Measurements from ENCODE around the gene ZNF592. TPM values are rescaled to one million over a fixed set of nuclear protein-coding genes. Genes with fewer than 3 reads are reported as not detected.
A peak's percentile ranks its signal among the peaks of the same experiment; 100 is the strongest.

The ZNF592 gene
- total and polyA plus RNA-seq, 9 of the 15 experiments (the other 6 are each of a cell fraction or from before 2014, with no cell fraction given), result 0.88 to 23.8 (median 7.4) TPM

DNA sequence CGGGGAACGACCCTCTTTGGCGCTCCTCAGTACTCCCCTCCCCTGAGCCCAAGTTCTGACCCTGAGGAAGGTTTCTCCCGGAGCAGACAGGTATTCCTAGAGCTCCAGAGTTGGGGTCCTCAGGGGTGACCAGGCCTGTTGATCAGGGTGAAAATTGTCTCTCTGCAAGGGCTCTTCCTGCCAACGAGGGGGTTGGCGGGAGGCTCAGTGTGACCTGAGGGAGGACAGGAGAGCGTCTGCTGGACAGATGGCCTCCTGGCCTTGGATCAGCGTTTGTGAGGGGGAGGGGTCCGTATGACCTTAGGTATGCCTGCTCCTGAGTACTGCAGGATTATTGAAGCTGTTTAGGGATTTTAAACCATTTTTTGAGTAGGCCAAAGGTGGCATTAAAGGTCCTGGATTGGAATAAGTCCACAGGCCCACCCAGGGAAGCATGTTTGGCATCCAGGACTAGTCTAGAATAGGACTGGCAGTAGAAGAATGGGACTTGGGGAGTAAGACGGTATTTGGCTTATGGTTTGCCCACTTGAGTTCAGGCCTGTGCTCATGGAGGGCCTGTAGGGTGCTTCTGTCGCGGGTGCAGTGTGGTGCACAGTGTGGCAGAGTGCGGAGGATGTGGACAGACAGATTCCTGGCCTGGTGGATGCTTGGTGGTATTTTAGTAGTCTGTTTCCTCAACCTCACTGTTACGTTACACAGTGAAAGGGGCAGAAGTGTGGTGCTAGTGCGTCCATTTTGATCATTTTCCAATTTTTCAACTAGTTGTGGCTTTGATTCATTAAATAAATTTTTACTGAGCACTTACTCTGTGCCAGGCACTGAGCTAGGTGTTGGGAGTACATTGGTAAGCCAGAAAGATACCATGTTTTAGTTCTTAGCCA is 959 bp downstream of the ZNF592 start (continued):
- TF ChIP-seq, protein P1, sequence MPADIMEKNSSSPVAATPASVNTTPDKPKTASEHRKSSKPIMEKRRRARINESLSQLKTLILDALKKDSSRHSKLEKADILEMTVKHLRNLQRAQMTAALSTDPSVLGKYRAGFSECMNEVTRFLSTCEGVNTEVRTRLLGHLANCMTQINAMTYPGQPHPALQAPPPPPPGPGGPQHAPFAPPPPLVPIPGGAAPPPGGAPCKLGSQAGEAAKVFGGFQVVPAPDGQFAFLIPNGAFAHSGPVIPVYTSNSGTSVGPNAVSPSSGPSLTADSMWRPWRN (IDR thresholded peaks at IDR 0.05; ENCODE audit: low read depth), result no peak
- TF ChIP-seq HDAC1 (IDR thresholded peaks at IDR 0.05), result peak in 1 of 2 experiments; percentile 9; a peak in 1 of 4 replicates
- TF ChIP-seq NR2C2 (CRISPR knock-in tag; IDR thresholded peaks at IDR 0.05), result 0 out of 2 replicates have a peak, but pooled peaks have one; percentile 42
- no peak; the same call in 1 of the 2 replicates for TF ChIP-seq NR2C2 (tag; IDR thresholded peaks at IDR 0.05)
- no peak for TF ChIP-seq FOXK1 (CRISPR knock-in tag; IDR thresholded peaks at IDR 0.05; ENCODE audit: borderline replicate concordance)
- TF ChIP-seq NFYB (IDR thresholded peaks at IDR 0.05; ENCODE audit: extremely low read depth, insufficient read length), result no peak
- TF ChIP-seq, protein P2, sequence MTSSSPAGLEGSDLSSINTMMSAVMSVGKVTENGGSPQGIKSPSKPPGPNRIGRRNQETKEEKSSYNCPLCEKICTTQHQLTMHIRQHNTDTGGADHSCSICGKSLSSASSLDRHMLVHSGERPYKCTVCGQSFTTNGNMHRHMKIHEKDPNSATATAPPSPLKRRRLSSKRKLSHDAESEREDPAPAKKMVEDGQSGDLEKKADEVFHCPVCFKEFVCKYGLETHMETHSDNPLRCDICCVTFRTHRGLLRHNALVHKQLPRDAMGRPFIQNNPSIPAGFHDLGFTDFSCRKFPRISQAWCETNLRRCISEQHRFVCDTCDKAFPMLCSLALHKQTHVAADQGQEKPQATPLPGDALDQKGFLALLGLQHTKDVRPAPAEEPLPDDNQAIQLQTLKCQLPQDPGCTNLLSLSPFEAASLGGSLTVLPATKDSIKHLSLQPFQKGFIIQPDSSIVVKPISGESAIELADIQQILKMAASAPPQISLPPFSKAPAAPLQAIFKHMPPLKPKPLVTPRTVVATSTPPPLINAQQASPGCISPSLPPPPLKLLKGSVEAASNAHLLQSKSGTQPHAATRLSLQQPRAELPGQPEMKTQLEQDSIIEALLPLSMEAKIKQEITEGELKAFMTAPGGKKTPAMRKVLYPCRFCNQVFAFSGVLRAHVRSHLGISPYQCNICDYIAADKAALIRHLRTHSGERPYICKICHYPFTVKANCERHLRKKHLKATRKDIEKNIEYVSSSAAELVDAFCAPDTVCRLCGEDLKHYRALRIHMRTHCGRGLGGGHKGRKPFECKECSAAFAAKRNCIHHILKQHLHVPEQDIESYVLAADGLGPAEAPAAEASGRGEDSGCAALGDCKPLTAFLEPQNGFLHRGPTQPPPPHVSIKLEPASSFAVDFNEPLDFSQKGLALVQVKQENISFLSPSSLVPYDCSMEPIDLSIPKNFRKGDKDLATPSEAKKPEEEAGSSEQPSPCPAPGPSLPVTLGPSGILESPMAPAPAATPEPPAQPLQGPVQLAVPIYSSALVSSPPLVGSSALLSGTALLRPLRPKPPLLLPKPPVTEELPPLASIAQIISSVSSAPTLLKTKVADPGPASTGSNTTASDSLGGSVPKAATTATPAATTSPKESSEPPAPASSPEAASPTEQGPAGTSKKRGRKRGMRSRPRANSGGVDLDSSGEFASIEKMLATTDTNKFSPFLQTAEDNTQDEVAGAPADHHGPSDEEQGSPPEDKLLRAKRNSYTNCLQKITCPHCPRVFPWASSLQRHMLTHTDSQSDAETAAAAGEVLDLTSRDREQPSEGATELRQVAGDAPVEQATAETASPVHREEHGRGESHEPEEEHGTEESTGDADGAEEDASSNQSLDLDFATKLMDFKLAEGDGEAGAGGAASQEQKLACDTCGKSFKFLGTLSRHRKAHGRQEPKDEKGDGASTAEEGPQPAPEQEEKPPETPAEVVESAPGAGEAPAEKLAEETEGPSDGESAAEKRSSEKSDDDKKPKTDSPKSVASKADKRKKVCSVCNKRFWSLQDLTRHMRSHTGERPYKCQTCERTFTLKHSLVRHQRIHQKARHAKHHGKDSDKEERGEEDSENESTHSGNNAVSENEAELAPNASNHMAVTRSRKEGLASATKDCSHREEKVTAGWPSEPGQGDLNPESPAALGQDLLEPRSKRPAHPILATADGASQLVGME (CRISPR knock-in tag; IDR thresholded peaks at IDR 0.05), result 0 out of 2 replicates have a peak, but pooled peaks have one; percentile 5
- TF ChIP-seq, protein P3, sequence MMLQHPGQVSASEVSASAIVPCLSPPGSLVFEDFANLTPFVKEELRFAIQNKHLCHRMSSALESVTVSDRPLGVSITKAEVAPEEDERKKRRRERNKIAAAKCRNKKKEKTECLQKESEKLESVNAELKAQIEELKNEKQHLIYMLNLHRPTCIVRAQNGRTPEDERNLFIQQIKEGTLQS (IDR thresholded peaks at IDR 0.05), result no peak
- TF ChIP-seq, protein P3 (CRISPR knock-in tag; conservative IDR thresholded peaks at IDR 0.05), result 0 out of 2 replicates have a peak, but pooled peaks have one; percentile 58
- TF ChIP-seq, protein P4, sequence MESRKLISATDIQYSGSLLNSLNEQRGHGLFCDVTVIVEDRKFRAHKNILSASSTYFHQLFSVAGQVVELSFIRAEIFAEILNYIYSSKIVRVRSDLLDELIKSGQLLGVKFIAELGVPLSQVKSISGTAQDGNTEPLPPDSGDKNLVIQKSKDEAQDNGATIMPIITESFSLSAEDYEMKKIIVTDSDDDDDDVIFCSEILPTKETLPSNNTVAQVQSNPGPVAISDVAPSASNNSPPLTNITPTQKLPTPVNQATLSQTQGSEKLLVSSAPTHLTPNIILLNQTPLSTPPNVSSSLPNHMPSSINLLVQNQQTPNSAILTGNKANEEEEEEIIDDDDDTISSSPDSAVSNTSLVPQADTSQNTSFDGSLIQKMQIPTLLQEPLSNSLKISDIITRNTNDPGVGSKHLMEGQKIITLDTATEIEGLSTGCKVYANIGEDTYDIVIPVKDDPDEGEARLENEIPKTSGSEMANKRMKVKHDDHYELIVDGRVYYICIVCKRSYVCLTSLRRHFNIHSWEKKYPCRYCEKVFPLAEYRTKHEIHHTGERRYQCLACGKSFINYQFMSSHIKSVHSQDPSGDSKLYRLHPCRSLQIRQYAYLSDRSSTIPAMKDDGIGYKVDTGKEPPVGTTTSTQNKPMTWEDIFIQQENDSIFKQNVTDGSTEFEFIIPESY (CRISPR knock-in tag; IDR thresholded peaks at IDR 0.05), result peak; percentile 31; the same call in 1 of the 2 replicates
- peak; percentile 45 for TF ChIP-seq ZFX (CRISPR knock-in tag; IDR thresholded peaks at IDR 0.05)
- peak; percentile 73 for TF ChIP-seq ZNF263 (CRISPR knock-in tag; IDR thresholded peaks at IDR 0.05; ENCODE audit: borderline replicate concordance)
- no peak for TF ChIP-seq RNF2 (IDR thresholded peaks at IDR 0.05)
- TF ChIP-seq EP400 (IDR thresholded peaks at IDR 0.05), result peak; percentile 29; the same call in 1 of the 2 replicates
- TF ChIP-seq TEAD4 (IDR thresholded peaks at IDR 0.05; ENCODE audit: low read length), result 0 out of 2 replicates have a peak, but pooled peaks have one; percentile 11
- TF ChIP-seq TEAD4 (CRISPR knock-in tag; IDR thresholded peaks at IDR 0.05; ENCODE audit: borderline replicate concordance), result no peak
- peak; percentile 3 for TF ChIP-seq SAP30 (IDR thresholded peaks at IDR 0.05; ENCODE audit: borderline replicate concordance, insufficient read depth, low read depth, low read length, poor library complexity, severe bottlenecking)

All from K562 (cell line).